HG02610 (cell line): ENCODE results near the gene RCOR2.
"Not testable (repeated sequence)": the region's sequence is repeated elsewhere in the genome, so short reads cannot be mapped to it uniquely, and the experiment has no call there.

ENCODE experiments used
- ATAC-seq: cut with Tn5 transposase; IDR thresholded peaks from one replicate; pipeline ENCODE4 v1.9.1; 2021; ENCODE audit warnings: mild to moderate bottlenecking, moderate library complexity; ENCODE audit not compliant: unreplicated experiment

The RCOR2 gene

GRCh38 chr11:63916837-63917691 is at the start of gene RCOR2:
RCOR2 (minus strand) TSS chr11:63917164; CDS start chr11:63916456, 708 bp downstream.
- no peak for ATAC-seq

GRCh38 chr11:63966444-63966843 is 49.5 kb upstream of the RCOR2 start:
- no peak for ATAC-seq

GRCh38 chr11:63963895-63964294 is 46.9 kb upstream of the RCOR2 start:
- not testable (repeated sequence) for ATAC-seq

GRCh38 chr11:63961608-63962412 is 44.8 kb upstream of the RCOR2 start:
- no peak for ATAC-seq

GRCh38 chr11:63958008-63958407 is 41.0 kb upstream of the RCOR2 start:
- ATAC-seq = no peak

- ATAC-seq = no peak
Measured at GRCh38 chr11:63952570-63952969, 35.6 kb upstream of the RCOR2 start.

GRCh38 chr11:63951779-63952536 is 35.0 kb upstream of the RCOR2 start:
- peak; percentile 63 for ATAC-seq

GRCh38 chr11:63945477-63946163 is 28.7 kb upstream of the RCOR2 start:
- ATAC-seq = no peak

GRCh38 chr11:63944987-63945386 is 28.0 kb upstream of the RCOR2 start:
- ATAC-seq = no peak

GRCh38 chr11:63942803-63943202 is 25.8 kb upstream of the RCOR2 start:
- ATAC-seq = no peak

GRCh38 chr11:63941901-63942300 is 24.9 kb upstream of the RCOR2 start:
- ATAC-seq = no peak

GRCh38 chr11:63940786-63941185 is 23.8 kb upstream of the RCOR2 start:
- no peak for ATAC-seq

- ATAC-seq = no peak
Measured at GRCh38 chr11:63939397-63939891, 22.5 kb upstream of the RCOR2 start.

- peak; percentile 87 for ATAC-seq
Measured at GRCh38 chr11:63938479-63939396, 21.8 kb upstream of the RCOR2 start, which contains the start of gene NAA40. NAA40 (plus strand) TSS chr11:63939002; CDS start chr11:63939097, 95 bp downstream.

- ATAC-seq = no peak
Measured at GRCh38 chr11:63937713-63938478, 20.9 kb upstream of the RCOR2 start.

GRCh38 chr11:63933459-63933858 is 16.5 kb upstream of the RCOR2 start:
- no peak for ATAC-seq

GRCh38 chr11:63931876-63932275 is 14.9 kb upstream of the RCOR2 start:
- no peak for ATAC-seq

GRCh38 chr11:63931045-63931444 is 14.1 kb upstream of the RCOR2 start:
- ATAC-seq = no peak
